Measurements from ENCODE around the gene WDR7. TPM values are rescaled to one million over a fixed set of nuclear protein-coding genes. Genes with fewer than 3 reads are reported as not detected.

Gene WDR7
- total RNA-seq, 1 donor from 2014 or later = 15.4 TPM

- no peak for DNase-seq (ENCODE audit: low spot score)
- no peak for ATAC-seq
Measured at GRCh38 chr18:56721031-56721430, 69.9 kb downstream of the WDR7 start.

DNA sequence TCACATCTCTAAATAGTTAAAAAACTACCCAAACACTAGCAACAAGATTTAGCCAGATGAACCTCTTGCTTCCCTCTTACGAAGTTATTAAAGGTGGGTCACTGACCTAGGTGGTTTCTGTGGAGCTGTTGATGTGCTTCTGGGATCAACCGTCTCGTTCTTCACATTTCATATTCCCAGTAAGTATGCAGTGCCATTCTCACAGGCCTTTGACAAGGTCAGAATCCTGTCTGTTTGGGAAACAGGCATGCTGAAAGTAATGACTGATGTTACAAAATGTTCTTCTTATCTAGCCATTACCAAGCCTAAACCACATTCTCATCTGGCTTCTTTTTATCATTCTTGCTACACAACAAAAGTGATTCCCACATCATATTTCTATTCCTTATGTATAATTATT is 70.3 kb downstream of the WDR7 start:
- DNase-seq (ENCODE audit: low spot score) (no peak), ATAC-seq (no peak)

DNA sequence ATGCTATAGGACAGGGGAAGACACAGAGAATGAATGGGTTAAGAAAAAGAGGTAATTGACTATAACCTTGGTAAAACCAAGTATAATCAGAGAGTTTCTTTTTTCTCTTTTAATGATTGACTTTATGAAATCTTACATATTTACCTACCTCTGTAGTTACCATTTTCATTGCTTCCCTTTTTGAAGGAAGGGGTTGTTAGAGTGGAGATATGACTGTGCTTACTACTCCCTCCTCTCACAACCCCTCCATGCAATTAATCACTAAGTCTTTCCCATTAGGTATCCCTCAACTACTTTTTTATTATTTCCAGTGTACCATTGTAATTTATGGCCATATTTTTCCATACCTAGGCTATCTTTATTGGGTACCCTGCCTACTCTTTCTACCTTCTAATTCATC is 71.4 kb downstream of the WDR7 start:
- ATAC-seq = no peak
- no peak for DNase-seq (ENCODE audit: low spot score)

GRCh38 chr18:56723068-56723467 is 71.9 kb downstream of the WDR7 start:
- no peak for DNase-seq (ENCODE audit: low spot score)
- ATAC-seq = no peak

- DNase-seq (ENCODE audit: low spot score) (no peak), ATAC-seq (no peak)
Measured at GRCh38 chr18:56723706-56724105, 72.5 kb downstream of the WDR7 start.

DNA sequence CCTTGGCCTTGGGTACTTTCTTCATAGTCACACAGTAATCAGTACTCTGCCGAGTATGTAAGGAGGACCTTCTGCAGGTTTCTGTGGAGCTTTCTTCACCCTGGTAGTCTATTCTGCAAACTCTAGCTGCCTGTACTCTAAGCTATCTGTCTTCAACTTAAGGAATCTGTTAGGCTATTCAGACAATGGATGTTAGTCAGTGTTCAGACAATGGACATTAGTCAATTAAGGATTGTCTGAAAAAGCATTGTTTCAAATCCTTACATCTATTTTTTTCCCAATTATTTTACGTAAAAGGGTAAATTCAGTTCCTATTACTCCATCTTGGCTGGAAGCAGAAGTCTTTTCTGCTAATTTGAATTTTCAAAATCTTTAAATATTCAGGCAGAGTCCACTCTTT is 75.7 kb downstream of the WDR7 start:
- ATAC-seq = no peak
- DNase-seq (ENCODE audit: low spot score) = no peak

DNA sequence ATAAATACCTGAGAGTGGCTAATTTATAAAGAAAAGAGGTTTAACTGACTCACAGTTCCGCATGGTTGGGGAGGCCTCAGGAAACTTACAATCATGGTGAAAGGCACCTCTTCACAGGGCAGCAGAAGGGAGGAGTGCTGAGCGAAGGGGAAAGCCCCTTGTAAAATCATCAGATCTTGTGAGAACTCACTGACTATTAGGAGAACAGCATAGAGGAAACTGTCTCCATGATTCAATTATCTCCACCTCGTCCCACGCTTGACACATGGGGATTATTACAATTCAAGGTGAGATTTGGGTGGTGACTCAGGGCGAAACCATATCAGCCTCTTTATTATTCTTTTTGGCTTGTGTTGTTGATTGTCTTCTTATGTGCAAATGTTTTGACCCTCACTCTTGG is 76.2 kb downstream of the WDR7 start:
- no peak for ATAC-seq
- DNase-seq (ENCODE audit: low spot score) = no peak

DNA sequence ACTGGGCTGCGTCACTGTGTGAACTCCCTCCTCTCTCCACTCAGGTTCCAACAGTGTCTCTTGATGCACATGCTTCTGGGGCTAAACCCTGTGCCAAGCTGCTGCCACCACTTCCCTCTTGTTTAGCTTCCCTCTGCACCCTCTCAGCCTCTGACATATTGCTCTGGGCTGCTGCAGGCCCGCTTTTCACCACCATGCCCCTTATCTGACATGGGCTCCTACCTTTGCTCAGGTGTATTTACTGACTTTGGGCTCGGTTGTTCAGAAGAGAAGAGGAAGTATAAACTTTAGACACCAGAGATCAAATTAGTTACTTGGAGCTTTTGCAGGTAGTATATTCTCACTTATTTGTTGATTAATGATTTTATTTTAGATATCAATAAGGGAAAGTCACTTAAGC is 77.6 kb downstream of the WDR7 start:
- ATAC-seq (no peak), DNase-seq (ENCODE audit: low spot score) (no peak)

DNA sequence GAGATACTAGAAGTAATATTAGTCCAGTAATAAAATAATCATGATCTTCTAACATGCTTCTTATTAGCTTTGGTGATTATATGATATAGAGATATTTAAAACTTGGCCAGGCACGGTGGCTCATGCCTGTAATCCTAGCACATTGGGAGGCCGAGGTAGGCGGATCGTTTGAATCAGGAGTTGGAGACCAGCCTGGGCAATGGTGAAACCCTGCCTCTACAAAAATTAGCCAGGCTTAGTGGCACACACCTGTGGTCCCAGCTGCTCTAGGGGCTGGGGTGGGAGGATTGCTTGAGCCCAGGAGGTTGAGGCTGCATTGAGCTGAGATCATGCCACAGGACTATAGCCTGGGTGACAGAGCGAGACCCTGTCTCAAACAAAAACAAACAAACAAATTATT is 87.0 kb downstream of the WDR7 start:
- no peak for DNase-seq (ENCODE audit: low spot score)
- ATAC-seq = no peak

DNA sequence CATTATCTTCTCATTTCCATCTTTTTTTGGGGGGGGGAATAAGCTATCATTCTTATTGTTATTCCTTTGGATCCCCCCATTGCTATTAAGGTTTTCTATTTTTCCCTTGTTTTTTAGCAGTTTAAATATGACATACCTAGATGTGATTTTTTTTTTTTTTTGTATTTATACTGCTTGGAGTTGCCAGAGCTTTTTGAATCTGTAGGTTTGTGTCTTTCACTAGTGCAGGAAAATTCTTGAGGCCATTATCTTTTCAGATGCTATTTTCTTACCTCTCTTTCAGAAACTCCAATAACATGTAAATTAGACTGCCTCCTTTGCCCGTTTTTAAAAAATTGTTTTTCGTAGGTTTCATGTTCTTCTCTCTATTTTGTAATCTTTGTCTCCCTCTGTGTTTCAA is 88.6 kb downstream of the WDR7 start:
- ATAC-seq = no peak

DNA sequence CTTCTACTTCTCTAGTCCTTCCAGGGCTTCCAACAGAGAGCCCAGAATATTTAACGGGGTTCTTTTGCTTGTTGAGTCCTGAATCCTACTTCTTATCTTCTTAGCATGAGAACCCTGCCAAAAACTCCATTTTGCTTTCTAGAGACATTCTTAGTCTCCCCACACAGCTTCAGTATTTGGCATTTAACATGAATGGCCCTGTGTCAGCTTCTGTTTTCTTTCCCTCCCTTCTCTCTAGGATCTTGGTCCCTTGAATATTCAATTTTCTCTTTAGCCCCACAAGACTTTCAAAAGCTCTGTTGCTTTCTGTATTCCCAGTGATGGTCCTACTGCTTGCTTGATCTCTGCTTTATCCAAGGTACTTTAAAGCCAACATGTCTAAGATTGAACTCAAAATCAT is 89.5 kb downstream of the WDR7 start:
- no peak for DNase-seq (ENCODE audit: low spot score)
- no peak for ATAC-seq

More for the DNA sequence above, 88.6 kb downstream of the WDR7 start:
- DNase-seq (ENCODE audit: low spot score) = no peak

DNA sequence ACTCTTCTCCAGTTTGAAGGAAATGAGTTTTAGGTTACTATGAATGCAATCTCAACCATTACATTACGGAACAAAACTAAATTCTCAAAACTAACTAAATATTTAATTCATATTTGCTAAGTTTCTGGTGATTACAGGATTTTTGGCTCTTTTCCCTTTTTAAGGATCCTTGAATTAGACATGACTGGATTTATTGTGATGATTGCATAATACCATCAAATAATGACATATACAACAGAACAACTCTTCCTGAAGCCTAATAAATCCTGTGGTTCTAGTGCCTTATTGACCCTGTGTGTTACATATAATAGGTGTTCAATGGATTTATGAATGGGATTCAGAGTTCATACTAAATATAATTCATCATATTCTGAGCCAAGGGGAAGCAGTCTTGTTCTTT is 90.5 kb downstream of the WDR7 start:
- ATAC-seq (no peak), DNase-seq (ENCODE audit: low spot score) (no peak)

DNA sequence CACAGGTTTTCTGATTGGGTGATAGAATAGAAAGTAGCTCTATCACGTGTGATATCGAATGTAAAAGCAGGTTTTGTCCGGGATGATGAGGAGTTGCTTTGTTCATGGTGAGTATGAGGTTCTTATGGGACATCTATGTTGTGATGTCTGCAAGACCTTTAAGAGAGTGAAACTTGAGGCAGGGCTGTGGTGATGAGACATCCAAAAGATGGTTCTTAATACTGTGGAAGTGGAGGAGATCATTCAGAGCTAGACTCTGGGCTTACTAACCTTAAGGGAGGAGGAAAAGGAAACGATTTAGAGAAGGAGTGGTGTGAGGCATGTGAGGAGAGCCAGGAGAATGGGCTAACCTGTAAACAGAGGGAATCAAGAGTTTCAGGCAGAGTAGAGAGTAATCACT is 92.0 kb downstream of the WDR7 start:
- ATAC-seq (no peak), DNase-seq (ENCODE audit: low spot score) (no peak)

DNA sequence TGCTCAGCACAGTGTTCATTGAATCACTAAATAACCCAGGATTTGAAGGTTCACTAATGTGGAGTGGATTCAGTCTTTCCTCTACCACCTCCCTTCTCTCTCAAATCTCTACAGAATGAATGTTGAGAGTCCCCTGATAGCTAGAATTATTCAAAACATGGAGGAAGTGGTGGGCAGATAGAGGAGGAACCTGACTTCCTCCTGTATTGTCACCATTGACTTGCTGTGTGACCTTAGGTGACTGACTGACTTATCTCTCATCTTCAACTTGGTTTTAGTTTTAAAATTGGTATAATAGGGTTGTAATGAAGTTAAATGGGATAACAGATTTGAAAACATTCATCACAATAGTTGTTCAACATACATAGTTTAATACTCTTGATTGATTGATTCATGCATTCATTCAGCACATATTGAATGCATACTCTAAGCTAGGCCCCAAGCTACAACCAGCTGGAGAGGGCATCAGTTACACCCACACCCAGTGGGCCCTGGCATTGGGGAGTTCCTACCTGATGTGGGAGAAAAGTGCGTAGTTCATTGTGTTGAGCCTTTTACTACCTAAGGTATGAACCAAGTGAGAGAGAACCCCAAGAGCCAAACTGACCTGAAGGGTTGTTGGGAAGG is 96.0 kb downstream of the WDR7 start:
- DNase-seq (ENCODE audit: low spot score) (no peak), ATAC-seq (no peak)

GRCh38 chr18:56747857-56748256 is 96.7 kb downstream of the WDR7 start:
- ATAC-seq (no peak), DNase-seq (ENCODE audit: low spot score) (no peak)

DNA sequence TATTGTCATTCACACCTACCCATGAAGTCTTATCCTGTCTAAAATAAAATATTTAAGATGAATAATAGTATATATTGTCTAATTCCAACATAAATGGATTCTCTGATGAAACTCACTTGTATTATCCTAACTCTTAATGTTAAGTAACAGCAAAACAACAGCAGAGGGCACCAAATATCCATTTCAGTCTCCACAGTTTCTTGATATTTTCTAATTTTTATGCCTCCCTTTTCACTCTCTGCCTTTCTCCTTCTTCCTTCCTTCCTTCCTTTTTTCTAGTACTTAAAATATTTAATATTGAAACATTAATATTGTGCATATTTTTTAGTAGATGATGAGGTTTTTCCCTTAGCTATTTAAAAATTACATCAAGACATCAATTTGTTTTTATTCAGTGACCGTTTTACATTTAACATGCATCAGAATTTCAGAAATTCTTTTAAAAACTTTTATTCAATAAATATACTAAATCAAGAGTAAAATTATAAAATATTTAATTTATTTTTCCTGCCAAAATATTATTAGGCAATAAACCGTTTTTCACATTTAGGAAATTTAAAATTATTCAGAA is 97.6 kb downstream of the WDR7 start:
- ATAC-seq = peak; percentile 73

DNA sequence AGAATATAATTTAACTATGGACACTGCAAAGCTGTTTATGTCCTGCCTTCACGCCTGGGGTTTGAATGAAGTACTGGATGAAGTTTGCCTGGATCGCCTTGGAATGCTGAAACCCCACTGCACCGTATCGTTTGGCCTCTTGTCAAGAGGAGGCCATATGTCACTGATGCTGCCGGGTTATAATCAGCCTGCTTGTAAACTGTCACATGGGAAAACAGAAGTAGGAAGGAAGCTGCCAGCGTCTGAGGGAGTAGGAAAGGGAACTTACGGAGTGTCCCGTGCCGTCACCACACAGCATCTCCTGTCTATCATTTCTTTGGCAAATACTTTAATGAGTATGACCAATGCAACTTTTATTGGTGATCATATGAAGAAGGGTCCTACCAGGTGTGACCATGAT is 105.8 kb downstream of the WDR7 start:
- peak; percentile 47 for ATAC-seq
- no peak for DNase-seq (ENCODE audit: low spot score)

More for the DNA sequence above, 97.6 kb downstream of the WDR7 start:
- DNase-seq (ENCODE audit: low spot score) = no peak

DNA sequence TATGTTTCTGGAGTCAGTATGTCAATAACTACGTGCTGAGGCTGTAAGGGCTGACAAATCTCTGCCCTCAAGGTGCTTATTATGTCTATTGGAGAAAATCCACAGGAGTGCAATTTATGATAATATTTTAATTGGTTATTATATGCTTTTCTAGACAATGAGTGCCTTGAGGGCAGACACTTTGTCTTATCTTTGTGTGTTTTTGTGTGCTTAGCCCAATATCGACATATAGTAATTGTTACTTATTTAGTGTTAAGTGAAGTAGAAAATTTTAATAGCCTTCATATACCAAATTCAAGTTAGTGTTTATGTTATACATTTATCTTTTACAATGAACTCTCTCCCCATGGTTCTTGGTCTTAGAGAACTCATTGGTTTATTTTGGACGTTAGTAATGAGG is 118.9 kb downstream of the WDR7 start:
- DNase-seq (ENCODE audit: low spot score) (no peak), ATAC-seq (no peak)

- no peak for ATAC-seq
- no peak for DNase-seq (ENCODE audit: low spot score)
Measured at GRCh38 chr18:56770873-56771272, 119.7 kb downstream of the WDR7 start.

DNA sequence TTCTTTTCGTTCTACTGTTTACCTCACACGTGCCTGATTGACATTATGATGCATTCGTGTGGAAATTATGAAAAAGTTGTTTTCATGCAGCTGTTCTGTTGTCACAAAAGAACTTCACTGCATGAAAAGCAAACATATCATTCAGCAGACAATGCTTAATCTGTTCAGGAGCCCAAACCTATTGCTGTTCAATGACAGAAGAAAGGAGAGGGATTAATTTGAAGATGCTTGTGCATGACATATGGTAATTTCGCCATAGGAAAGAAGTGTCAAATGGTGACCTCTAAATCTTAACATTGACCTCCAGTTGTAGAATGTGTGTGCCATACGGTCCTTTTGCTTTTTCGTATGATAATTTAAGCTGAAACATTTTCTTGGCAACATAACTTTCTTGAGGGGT is 124.5 kb downstream of the WDR7 start:
- no peak for ATAC-seq
- no peak for DNase-seq (ENCODE audit: low spot score)

DNA sequence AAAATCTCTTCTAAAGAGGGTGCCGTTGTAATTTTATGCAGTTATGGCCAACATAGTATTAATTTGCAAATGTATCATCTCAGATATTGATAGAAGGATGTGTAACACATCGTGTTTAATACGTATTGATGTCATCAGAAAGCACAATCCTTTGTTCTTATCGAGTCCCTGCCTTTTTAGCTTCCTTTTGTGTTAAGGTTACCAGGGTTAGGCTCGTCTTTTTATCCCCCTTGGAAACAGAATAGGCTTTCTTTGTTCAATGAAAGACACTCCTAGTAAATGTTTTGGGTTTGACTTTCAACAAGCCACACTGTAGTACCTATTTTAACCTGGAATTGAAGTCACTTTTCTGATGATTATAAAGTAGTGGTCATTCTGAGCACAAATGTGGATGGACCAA is 136.2 kb downstream of the WDR7 start:
- DNase-seq (ENCODE audit: low spot score) (no peak), ATAC-seq (no peak)

GRCh38 chr18:56789004-56789888 is 138.1 kb downstream of the WDR7 start:
- DNase-seq (ENCODE audit: low spot score) (no peak), ATAC-seq (peak; percentile 28)
